OCI-LY3 (cell line): ENCODE data around the gene TRABD2A.

ENCODE experiments used
- CTCF ChIP-seq: fragments of 200-600, 300-600 bp; sonication (generic); IDR thresholded peaks from 2 replicates; pipeline ENCODE4 v1.5.1; 2014; ENCODE audit warnings: antibody characterized with exemption, low read length, low read depth
- EZH2phosphoT487 ChIP-seq: fragments of 200-600 bp; shearing (Covaris generic); IDR thresholded peaks from 2 replicates; pipeline ENCODE4 v1.6.1; 2018; ENCODE audit warnings: antibody characterized with exemption, mixed run types, low read depth

- no peak for TF ChIP-seq CTCF
- TF ChIP-seq EZH2phosphoT487: no peak
Observed at GRCh38 chr2:84894131-84894586, 13.3 kb upstream of the TRABD2A start.
